K562 (cell line): ENCODE results near the gene DNAJB1. TPM values are rescaled to one million over a fixed set of nuclear protein-coding genes. Genes with fewer than 3 reads are reported as not detected.

Source experiments
- ATF7 ChIP-seq: fragments of 450-650 bp; IDR thresholded peaks from 2 replicates; pipeline ENCODE4 v1.7.1; 2014; ENCODE audit warnings: mild to moderate bottlenecking, moderate library complexity
- FOXK2 ChIP-seq, 2 experiments: fragments of 450-650 bp; IDR thresholded peaks in 1 of 2; conservative IDR thresholded peaks in 1 of 2; 2 replicates each; pipeline ENCODE4 v1.6.1; 2016; ENCODE audit warnings: low read depth in 2 of 2, mild to moderate bottlenecking in 1 of 2
- FOXP1 ChIP-seq: sonication (generic); formaldehyde crosslinking; IDR thresholded peaks from 2 replicates; pipeline ENCODE4 v1.8.0; 2022; ENCODE audit warnings: mild to moderate bottlenecking, missing genetic modification reagents
- HDGF ChIP-seq: fragments of 450-650 bp; IDR thresholded peaks from 2 replicates; pipeline ENCODE4 v1.6.1; 2016
- HIVEP1 ChIP-seq: fragments of 250-450 bp; sonication (Bioruptor Pico); IDR thresholded peaks from 2 replicates; pipeline ENCODE4 v1.4.0; 2020; ENCODE audit warnings: mild to moderate bottlenecking
- MCM3 ChIP-seq: fragments of 450-650 bp; IDR thresholded peaks from 2 replicates; pipeline ENCODE4 v1.6.1; 2016
- MTA3 ChIP-seq: fragments of 450-650 bp; formaldehyde crosslinking; IDR thresholded peaks from 2 replicates; pipeline ENCODE4 v1.6.1; 2017; ENCODE audit warnings: mild to moderate bottlenecking, borderline replicate concordance
- MYC ChIP-seq, 2 experiments: fragments of 250-450 bp in 1 of 2; sonication (Bioruptor Pico) in 1 of 2; IDR thresholded peaks; 2 replicates each; pipeline versions ENCODE4 v1.5.1 to v1.6.1; 2012 to 2021; ENCODE audit warnings: low read depth in 2 of 2, borderline replicate concordance in 1 of 2, improper control_type of control experiment in 1 of 2, low read length in 1 of 2, mild to moderate bottlenecking in 1 of 2, moderate library complexity in 1 of 2
- NFXL1 ChIP-seq: fragments of 450-650 bp; formaldehyde crosslinking; IDR thresholded peaks from 2 replicates; pipeline ENCODE4 v1.4.0; 2021; ENCODE audit warnings: mild to moderate bottlenecking
- NR2C2 ChIP-seq, 2 experiments: fragments of 200-800 bp in 1 of 2; sonication (Bioruptor generic) in 1 of 2; sonication (generic) in 1 of 2; formaldehyde crosslinking in 1 of 2; IDR thresholded peaks; 2 replicates each; pipeline versions ENCODE4 v1.6.1 to v1.8.0; 2016 to 2022; ENCODE audit warnings: mild to moderate bottlenecking in 1 of 2, missing compliant biosample characterization in 1 of 2, missing genetic modification characterization in 1 of 2, missing genetic modification reagents in 1 of 2
- PURB ChIP-seq: sonication (generic); formaldehyde crosslinking; IDR thresholded peaks from 2 replicates; pipeline ENCODE4 v1.9.0; 2021; ENCODE audit warnings: low read depth, mild to moderate bottlenecking, missing genetic modification reagents
- SIN3A ChIP-seq, 2 experiments: fragments of 150-350 bp in 1 of 2; IDR thresholded peaks; 2 replicates each; pipeline ENCODE4 v1.6.1; 2011 to 2016; ENCODE audit warnings: borderline replicate concordance in 2 of 2, low read depth in 2 of 2, low read length in 2 of 2, mild to moderate bottlenecking in 2 of 2, moderate library complexity in 2 of 2; ENCODE audit not compliant: control insufficient read depth in 1 of 2
- SMAD4 ChIP-seq: fragments of 250-450 bp; sonication (Bioruptor Pico); conservative IDR thresholded peaks from 2 replicates; pipeline ENCODE4 v1.8.0; 2021; ENCODE audit warnings: inconsistent platforms, mild to moderate bottlenecking, moderate library complexity
- TBL1XR1 ChIP-seq, 2 experiments: IDR thresholded peaks; 2 replicates each; pipeline ENCODE4 v1.6.1; 2012; ENCODE audit warnings: improper control_type of control experiment in 2 of 2, low read length in 2 of 2, mild to moderate bottlenecking in 1 of 2
- TFAP4 ChIP-seq: sonication (generic); formaldehyde crosslinking; IDR thresholded peaks from 2 replicates; pipeline ENCODE4 v1.8.0; 2022; ENCODE audit warnings: missing genetic modification reagents, mild to moderate bottlenecking, moderate library complexity, borderline replicate concordance
- YY1 ChIP-seq, 3 experiments: IDR thresholded peaks; 2 replicates each; pipeline ENCODE4 v1.6.1; 2011; ENCODE audit warnings: low read length in 2 of 3, mild to moderate bottlenecking in 2 of 3, moderate library complexity in 2 of 3, borderline replicate concordance in 1 of 3, control low read depth in 1 of 3, low read depth in 1 of 3; ENCODE audit not compliant: insufficient read depth in 3 of 3, insufficient replicate concordance in 2 of 3, control insufficient read depth in 1 of 3, insufficient read length in 1 of 3; ENCODE audit errors: extremely low read depth in 1 of 3
- ZNF639 ChIP-seq, 2 experiments: fragments of 200-800 bp in 1 of 2; sonication (Bioruptor generic) in 1 of 2; sonication (generic) in 1 of 2; formaldehyde crosslinking in 1 of 2; IDR thresholded peaks in 1 of 2; conservative IDR thresholded peaks in 1 of 2; 2 replicates each; pipeline versions ENCODE4 v1.5.0 to v1.6.1; 2016 to 2020; ENCODE audit warnings: missing compliant biosample characterization in 1 of 2, missing genetic modification characterization in 1 of 2, missing genetic modification reagents in 1 of 2
- polyA plus RNA-seq, 8 experiments: library from polyadenylated mRNA; depleted of rRNA in 4 of 8; stranded (reverse) in 5 of 8; unstranded in 3 of 8; fragments of >200 nt; fragmentation: Nextera tagmentation in 2 of 8; fragmentation: Illumina TruSeq in 1 of 8; extraction: Ambion mirVana in 2 of 8; extraction: Trizol in 1 of 8; gene quantifications; 2 replicates each; pipeline versions ENCODE4 v1.2.1 to v1.2.3, GENCODE V29; 2011 to 2014; ENCODE audit warnings: inconsistent platforms in 1 of 8, missing spikeins in 1 of 8
- total RNA-seq, 7 experiments: library from RNA; depleted of rRNA in 6 of 7; stranded (reverse); fragments of >200 nt in 6 of 7; fragmentation: Illumina TruSeq in 2 of 7; extraction: Trizol in 2 of 7; gene quantifications; 2 replicates each; pipeline versions ENCODE4 v1.2.1 to v1.2.3, GENCODE V29; 2011 to 2021; ENCODE audit warnings: low replicate concordance in 1 of 7
- TF ChIP-seq, protein P1 (sequence below): IDR thresholded peaks from 2 replicates; pipeline ENCODE4 v1.6.1; 2012; ENCODE audit warnings: low read depth, low read length, improper control_type of control experiment, borderline replicate concordance
- TF ChIP-seq, protein P2 (sequence below): fragments of 250-450 bp; sonication (Bioruptor Pico); IDR thresholded peaks from 2 replicates; pipeline ENCODE4 v1.5.0; 2021

Gene DNAJB1
- total and polyA plus RNA-seq, 9 of the 15 experiments (the other 6 are each of a cell fraction or from before 2014, with no cell fraction given): 13.2 to 113 (median 62.1) TPM

GRCh38 chr19:14507704-14508542, 10.3 kb downstream of the DNAJB1 start (continued):
- TF ChIP-seq ZNF639 (CRISPR knock-in tag; conservative IDR thresholded peaks at IDR 0.05 in 1 of 2, IDR thresholded peaks at IDR 0.05 in 1 of 2) (no peak), YY1 (IDR thresholded peaks at IDR 0.05; ENCODE audit: borderline replicate concordance in 1 of 3, control insufficient read depth in 1 of 3, extremely low read depth in 1 of 3, insufficient read depth in 3 of 3, insufficient read length in 1 of 3, insufficient replicate concordance in 2 of 3, low read depth in 1 of 3, low read length in 2 of 3) (no peak), TBL1XR1 (IDR thresholded peaks at IDR 0.05; ENCODE audit: low read length in 2 of 2) (no peak; a peak in 1 of 4 replicates), TFAP4 (CRISPR knock-in tag) (no peak), PURB (no peak), MCM3 (no peak), MTA3 (no peak), SMAD4 (no peak), ATF7 (peak; percentile 39; the same call in 1 of the 2 replicates), NFXL1 (CRISPR knock-in tag) (no peak), HIVEP1 (CRISPR knock-in tag) (no peak), HDGF (no peak), MYC (IDR thresholded peaks at IDR 0.05; ENCODE audit: low read depth, low read length) (no peak), MYC (CRISPR knock-in tag; IDR thresholded peaks at IDR 0.05; ENCODE audit: borderline replicate concordance, low read depth) (no peak), SIN3A (IDR thresholded peaks at IDR 0.05; ENCODE audit: borderline replicate concordance in 2 of 2, control insufficient read depth in 1 of 2, low read depth in 2 of 2, low read length in 2 of 2) (no peak), NR2C2 (CRISPR knock-in tag; IDR thresholded peaks at IDR 0.05) (no peak), NR2C2 (tag; IDR thresholded peaks at IDR 0.05) (peak; percentile 78), FOXP1 (CRISPR knock-in tag) (no peak), FOXK2 (conservative IDR thresholded peaks at IDR 0.05 in 1 of 2, IDR thresholded peaks at IDR 0.05 in 1 of 2; ENCODE audit: low read depth in 2 of 2) (no peak)
- TF ChIP-seq, protein P1, sequence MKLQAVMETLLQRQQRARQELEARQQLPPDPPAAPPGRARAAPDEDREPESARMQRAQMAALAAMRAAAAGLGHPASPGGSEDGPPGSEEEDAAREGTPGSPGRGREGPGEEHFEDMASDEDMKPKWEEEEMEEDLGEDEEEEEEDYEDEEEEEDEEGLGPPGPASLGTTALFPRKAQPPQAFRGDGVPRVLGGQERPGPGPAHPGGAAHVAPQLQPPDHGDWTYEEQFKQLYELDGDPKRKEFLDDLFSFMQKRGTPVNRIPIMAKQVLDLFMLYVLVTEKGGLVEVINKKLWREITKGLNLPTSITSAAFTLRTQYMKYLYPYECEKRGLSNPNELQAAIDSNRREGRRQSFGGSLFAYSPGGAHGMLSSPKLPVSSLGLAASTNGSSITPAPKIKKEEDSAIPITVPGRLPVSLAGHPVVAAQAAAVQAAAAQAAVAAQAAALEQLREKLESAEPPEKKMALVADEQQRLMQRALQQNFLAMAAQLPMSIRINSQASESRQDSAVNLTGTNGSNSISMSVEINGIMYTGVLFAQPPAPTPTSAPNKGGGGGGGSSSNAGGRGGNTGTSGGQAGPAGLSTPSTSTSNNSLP: no peak
- TF ChIP-seq, protein P2, sequence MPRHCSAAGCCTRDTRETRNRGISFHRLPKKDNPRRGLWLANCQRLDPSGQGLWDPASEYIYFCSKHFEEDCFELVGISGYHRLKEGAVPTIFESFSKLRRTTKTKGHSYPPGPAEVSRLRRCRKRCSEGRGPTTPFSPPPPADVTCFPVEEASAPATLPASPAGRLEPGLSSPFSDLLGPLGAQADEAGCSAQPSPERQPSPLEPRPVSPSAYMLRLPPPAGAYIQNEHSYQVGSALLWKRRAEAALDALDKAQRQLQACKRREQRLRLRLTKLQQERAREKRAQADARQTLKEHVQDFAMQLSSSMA: no peak
